ENCODE data around the gene RIC1.

RIC1 gene

DNA sequence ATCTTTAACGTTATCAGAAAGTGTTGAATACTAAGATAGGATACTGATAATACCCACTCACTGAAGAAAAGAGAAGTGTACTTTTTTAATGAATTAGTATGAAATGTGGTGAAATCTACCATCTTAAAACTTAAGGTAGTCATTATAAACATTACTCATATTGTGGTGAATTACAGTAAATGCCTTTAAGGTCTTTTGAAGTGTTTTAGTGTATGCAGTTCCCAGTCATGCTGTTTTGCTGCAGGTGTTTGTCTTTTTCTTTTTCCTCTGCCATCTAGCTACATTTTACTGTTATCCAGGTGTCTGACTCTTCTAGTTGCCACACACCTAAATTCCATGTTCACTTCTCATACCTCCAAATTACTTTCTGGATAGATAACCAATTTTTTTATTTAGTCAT lies 131.4 kb downstream of the RIC1 start (continued):
- TF ChIP-seq, protein P1, sequence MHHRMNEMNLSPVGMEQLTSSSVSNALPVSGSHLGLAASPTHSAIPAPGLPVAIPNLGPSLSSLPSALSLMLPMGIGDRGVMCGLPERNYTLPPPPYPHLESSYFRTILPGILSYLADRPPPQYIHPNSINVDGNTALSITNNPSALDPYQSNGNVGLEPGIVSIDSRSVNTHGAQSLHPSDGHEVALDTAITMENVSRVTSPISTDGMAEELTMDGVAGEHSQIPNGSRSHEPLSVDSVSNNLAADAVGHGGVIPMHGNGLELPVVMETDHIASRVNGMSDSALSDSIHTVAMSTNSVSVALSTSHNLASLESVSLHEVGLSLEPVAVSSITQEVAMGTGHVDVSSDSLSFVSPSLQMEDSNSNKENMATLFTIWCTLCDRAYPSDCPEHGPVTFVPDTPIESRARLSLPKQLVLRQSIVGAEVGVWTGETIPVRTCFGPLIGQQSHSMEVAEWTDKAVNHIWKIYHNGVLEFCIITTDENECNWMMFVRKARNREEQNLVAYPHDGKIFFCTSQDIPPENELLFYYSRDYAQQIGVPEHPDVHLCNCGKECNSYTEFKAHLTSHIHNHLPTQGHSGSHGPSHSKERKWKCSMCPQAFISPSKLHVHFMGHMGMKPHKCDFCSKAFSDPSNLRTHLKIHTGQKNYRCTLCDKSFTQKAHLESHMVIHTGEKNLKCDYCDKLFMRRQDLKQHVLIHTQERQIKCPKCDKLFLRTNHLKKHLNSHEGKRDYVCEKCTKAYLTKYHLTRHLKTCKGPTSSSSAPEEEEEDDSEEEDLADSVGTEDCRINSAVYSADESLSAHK (tag by site-specific recombination; IDR thresholded peaks at IDR 0.05), result no peak
- TF ChIP-seq ZNF701 (tag by site-specific recombination; IDR thresholded peaks at IDR 0.05) (no peak), ZNF792 (tag by site-specific recombination; IDR thresholded peaks at IDR 0.05) (no peak), ZNF133 (tag by site-specific recombination; IDR thresholded peaks at IDR 0.05) (no peak), ZNF785 (tag by site-specific recombination; IDR thresholded peaks at IDR 0.05) (no peak), FEZF1 (tag by site-specific recombination; IDR thresholded peaks at IDR 0.05) (no peak)
- TF ChIP-seq, protein P2, sequence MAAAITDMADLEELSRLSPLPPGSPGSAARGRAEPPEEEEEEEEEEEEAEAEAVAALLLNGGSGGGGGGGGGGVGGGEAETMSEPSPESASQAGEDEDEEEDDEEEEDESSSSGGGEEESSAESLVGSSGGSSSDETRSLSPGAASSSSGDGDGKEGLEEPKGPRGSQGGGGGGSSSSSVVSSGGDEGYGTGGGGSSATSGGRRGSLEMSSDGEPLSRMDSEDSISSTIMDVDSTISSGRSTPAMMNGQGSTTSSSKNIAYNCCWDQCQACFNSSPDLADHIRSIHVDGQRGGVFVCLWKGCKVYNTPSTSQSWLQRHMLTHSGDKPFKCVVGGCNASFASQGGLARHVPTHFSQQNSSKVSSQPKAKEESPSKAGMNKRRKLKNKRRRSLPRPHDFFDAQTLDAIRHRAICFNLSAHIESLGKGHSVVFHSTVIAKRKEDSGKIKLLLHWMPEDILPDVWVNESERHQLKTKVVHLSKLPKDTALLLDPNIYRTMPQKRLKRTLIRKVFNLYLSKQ (tag by site-specific recombination; IDR thresholded peaks at IDR 0.05; ENCODE audit: borderline replicate concordance), result no peak
- TF ChIP-seq, protein P3, sequence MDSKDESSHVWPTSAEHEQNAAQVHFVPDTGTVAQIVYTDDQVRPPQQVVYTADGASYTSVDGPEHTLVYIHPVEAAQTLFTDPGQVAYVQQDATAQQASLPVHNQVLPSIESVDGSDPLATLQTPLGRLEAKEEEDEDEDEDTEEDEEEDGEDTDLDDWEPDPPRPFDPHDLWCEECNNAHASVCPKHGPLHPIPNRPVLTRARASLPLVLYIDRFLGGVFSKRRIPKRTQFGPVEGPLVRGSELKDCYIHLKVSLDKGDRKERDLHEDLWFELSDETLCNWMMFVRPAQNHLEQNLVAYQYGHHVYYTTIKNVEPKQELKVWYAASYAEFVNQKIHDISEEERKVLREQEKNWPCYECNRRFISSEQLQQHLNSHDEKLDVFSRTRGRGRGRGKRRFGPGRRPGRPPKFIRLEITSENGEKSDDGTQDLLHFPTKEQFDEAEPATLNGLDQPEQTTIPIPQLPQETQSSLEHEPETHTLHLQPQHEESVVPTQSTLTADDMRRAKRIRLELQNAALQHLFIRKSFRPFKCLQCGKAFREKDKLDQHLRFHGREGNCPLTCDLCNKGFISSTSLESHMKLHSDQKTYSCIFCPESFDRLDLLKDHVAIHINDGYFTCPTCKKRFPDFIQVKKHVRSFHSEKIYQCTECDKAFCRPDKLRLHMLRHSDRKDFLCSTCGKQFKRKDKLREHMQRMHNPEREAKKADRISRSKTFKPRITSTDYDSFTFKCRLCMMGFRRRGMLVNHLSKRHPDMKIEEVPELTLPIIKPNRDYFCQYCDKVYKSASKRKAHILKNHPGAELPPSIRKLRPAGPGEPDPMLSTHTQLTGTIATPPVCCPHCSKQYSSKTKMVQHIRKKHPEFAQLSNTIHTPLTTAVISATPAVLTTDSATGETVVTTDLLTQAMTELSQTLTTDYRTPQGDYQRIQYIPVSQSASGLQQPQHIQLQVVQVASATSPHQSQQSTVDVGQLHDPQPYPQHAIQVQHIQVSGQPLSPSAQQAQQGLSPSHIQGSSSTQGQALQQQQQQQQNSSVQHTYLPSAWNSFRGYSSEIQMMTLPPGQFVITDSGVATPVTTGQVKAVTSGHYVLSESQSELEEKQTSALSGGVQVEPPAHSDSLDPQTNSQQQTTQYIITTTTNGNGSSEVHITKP (tag by site-specific recombination; IDR thresholded peaks at IDR 0.05), result no peak

DNA sequence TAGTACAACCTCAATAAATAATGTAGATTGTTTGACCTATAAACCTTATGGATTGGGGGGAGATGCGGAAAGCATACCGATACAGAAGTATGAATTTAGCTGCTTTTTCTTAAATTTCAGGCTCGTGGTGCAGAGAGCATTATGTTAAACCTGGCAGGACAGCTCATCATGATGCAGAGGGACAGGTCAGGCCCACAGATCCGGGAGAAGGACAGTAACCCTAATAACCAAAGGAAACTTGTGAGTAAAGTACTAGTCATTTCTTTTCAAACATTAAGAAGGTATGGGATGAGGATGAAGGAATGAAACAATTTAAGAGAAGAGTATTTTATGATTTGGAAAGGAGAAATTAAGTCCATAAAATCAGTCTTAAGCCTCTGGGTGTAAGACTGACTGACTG lies 133.5 kb downstream of the RIC1 start:
- Histone ChIP-seq H3K27ac (ENCODE audit: extremely low read depth, low read depth, low read length) (no peak overlapping the region), H3K4me3 (ENCODE audit: low read depth, low read length) (no peak overlapping the region), H3K4me1 (ENCODE audit: control insufficient read depth, insufficient read depth, low read length) (no peaks in the 10 kb centered on the region), H3K9me3 (ENCODE audit: control insufficient read depth, insufficient read depth, low read depth, low read length) (no peaks in the 10 kb centered on the region), H3K36me3 (ENCODE audit: control insufficient read depth in 2 of 2, insufficient read depth in 1 of 2, low read length in 2 of 2) (peaks cover 0 to 89% of the 10 kb centered on the region in 2 experiments)
- POLR2A ChIA-PET, result no interaction called here
- no peak for TF ChIP-seq IKZF3 (tag by site-specific recombination; IDR thresholded peaks at IDR 0.05)
- TF ChIP-seq SETDB1 (IDR thresholded peaks at IDR 0.05; ENCODE audit: insufficient read length, low read length), result no peak
- no peak for TF ChIP-seq ZNF510 (tag by site-specific recombination; IDR thresholded peaks at IDR 0.05; ENCODE audit: insufficient replicate concordance)
- TF ChIP-seq ZFP41 (tag by site-specific recombination; IDR thresholded peaks at IDR 0.05; ENCODE audit: borderline replicate concordance), result no peak
- TF ChIP-seq, protein P4, sequence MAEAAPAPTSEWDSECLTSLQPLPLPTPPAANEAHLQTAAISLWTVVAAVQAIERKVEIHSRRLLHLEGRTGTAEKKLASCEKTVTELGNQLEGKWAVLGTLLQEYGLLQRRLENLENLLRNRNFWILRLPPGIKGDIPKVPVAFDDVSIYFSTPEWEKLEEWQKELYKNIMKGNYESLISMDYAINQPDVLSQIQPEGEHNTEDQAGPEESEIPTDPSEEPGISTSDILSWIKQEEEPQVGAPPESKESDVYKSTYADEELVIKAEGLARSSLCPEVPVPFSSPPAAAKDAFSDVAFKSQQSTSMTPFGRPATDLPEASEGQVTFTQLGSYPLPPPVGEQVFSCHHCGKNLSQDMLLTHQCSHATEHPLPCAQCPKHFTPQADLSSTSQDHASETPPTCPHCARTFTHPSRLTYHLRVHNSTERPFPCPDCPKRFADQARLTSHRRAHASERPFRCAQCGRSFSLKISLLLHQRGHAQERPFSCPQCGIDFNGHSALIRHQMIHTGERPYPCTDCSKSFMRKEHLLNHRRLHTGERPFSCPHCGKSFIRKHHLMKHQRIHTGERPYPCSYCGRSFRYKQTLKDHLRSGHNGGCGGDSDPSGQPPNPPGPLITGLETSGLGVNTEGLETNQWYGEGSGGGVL (tag by site-specific recombination; IDR thresholded peaks at IDR 0.05), result no peak
- no peak for TF ChIP-seq ZNF311 (tag by site-specific recombination; IDR thresholded peaks at IDR 0.05; ENCODE audit: borderline replicate concordance)
- TF ChIP-seq, protein P5, sequence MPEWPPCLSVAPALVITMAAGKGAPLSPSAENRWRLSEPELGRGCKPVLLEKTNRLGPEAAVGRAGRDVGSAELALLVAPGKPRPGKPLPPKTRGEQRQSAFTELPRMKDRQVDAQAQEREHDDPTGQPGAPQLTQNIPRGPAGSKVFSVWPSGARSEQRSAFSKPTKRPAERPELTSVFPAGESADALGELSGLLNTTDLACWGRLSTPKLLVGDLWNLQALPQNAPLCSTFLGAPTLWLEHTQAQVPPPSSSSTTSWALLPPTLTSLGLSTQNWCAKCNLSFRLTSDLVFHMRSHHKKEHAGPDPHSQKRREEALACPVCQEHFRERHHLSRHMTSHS (tag by site-specific recombination; IDR thresholded peaks at IDR 0.05), result no peak
- TF ChIP-seq ZNF292 (tag by site-specific recombination; IDR thresholded peaks at IDR 0.05; ENCODE audit: borderline replicate concordance, low read depth), result no peak
- no peak for TF ChIP-seq ZIC2 (tag by site-specific recombination; IDR thresholded peaks at IDR 0.05)
- no peak for TF ChIP-seq ZNF677 (tag by site-specific recombination; IDR thresholded peaks at IDR 0.05)
- TF ChIP-seq KLF9 (tag by site-specific recombination; IDR thresholded peaks at IDR 0.05; ENCODE audit: low read depth), result no peak
- no peak for TF ChIP-seq BCL11A (tag by site-specific recombination; IDR thresholded peaks at IDR 0.05; ENCODE audit: low read depth)
- TF ChIP-seq ZNF169 (tag by site-specific recombination; IDR thresholded peaks at IDR 0.05), result no peak
- TF ChIP-seq SALL2 (tag by site-specific recombination; IDR thresholded peaks at IDR 0.05; ENCODE audit: borderline replicate concordance), result no peak
- no peak for TF ChIP-seq ZNF155 (tag by site-specific recombination; IDR thresholded peaks at IDR 0.05)
- TF ChIP-seq YY2 (tag by site-specific recombination; IDR thresholded peaks at IDR 0.05), result no peak
- no peak for TF ChIP-seq ZNF529 (tag by site-specific recombination; IDR thresholded peaks at IDR 0.05; ENCODE audit: insufficient replicate concordance)
- CTCF ChIA-PET, result no interaction called here
